Testis (tissue), 2 donors: ENCODE measurements around the gene AP1G1.

ENCODE experiments used
- CTCF ChIP-seq, 3 experiments: fragments of 450-650 bp in 2 of 3; fragments of 200-600 bp in 1 of 3; sonication (generic) in 1 of 3; IDR thresholded peaks; one replicate each; pipeline ENCODE4 v1.5.1; 2016 to 2019; ENCODE audit warnings: antibody characterized with exemption in 3 of 3, mild to moderate bottlenecking in 2 of 3, moderate library complexity in 1 of 3
- POLR2A ChIP-seq: fragments of 450-650 bp; IDR thresholded peaks from one replicate; pipeline ENCODE4 v1.6.1; 2017; ENCODE audit warnings: antibody characterized with exemption, mild to moderate bottlenecking, moderate library complexity

- TF ChIP-seq CTCF (IDR thresholded peaks at IDR 0.05), result no peak
- TF ChIP-seq POLR2A, result no peak
Measured at GRCh38 chr16:71711789-71712188, 96.8 kb downstream of the AP1G1 start.
